WERI-Rb-1 (cell line): ENCODE data around the gene MRPL2.

Source experiments
- DNase-seq: peaks from one replicate; pipeline ENCODE4 v3.0.0-alpha.2; 2020
- H3K27ac ChIP-seq: fragments of 250-450 bp; sonication (Bioruptor Pico); 2 replicates; pipeline ENCODE4 v1.5.1; 2020; ENCODE audit warnings: mild to moderate bottlenecking, moderate library complexity
- H3K27me3 ChIP-seq: fragments of 250-450 bp; sonication (Bioruptor Pico); 2 replicates; pipeline ENCODE4 v1.5.1; 2021; ENCODE audit warnings: mild to moderate bottlenecking, low read depth, moderate library complexity; ENCODE audit not compliant: insufficient read depth, severe bottlenecking
- H3K36me3 ChIP-seq: fragments of 250-450 bp; sonication (Bioruptor Pico); 2 replicates; pipeline ENCODE4 v1.5.1; 2020; ENCODE audit warnings: mild to moderate bottlenecking, moderate library complexity
- H3K4me3 ChIP-seq: 2 replicates; pipeline ENCODE4 v1.5.1; 2011; ENCODE audit warnings: low read depth, mild to moderate bottlenecking, control low read depth, low read length
- H3K9me3 ChIP-seq: fragments of 250-450 bp; sonication (Bioruptor Pico); 2 replicates; pipeline ENCODE4 v1.5.1; 2021; ENCODE audit warnings: mild to moderate bottlenecking, moderate library complexity; ENCODE audit not compliant: severe bottlenecking
- CTCF ChIP-seq: IDR thresholded peaks from 2 replicates; pipeline ENCODE4 v1.5.1; 2011; ENCODE audit warnings: low read depth, mild to moderate bottlenecking, control low read depth, inconsistent platforms, low read length

The MRPL2 gene

GRCh38 chr6:43077333-43077809 is 18.1 kb upstream of the MRPL2 start:
- H3K27ac ChIP-seq, result peak overlapping the region; percentile 88
- peak overlapping the region; percentile 78 for H3K4me3 ChIP-seq
- peaks cover 28% of the 10 kb centered on the region for H3K36me3 ChIP-seq
- no peak for DNase-seq
- no peaks in the 10 kb centered on the region for H3K9me3 ChIP-seq
- TF ChIP-seq CTCF, result no peak
- no peaks in the 10 kb centered on the region for H3K27me3 ChIP-seq

- peak overlapping the region; percentile 88 for H3K27ac ChIP-seq
- DNase-seq, result peak; percentile 67
Measured at GRCh38 chr6:43076464-43077332, 17.5 kb upstream of the MRPL2 start.

GRCh38 chr6:43075670-43076463 is 16.6 kb upstream of the MRPL2 start, which contains the start of gene PTK7:
TSS of gene PTK7 (plus strand) at chr6:43076314. CDS start at chr6:43076489, 175 bp downstream.
- H3K4me3 ChIP-seq, result peak within 1 kb of the TSS; percentile 78
- no peaks in the 10 kb centered on the region for H3K9me3 ChIP-seq
- H3K27ac ChIP-seq, result peak within 1 kb of the TSS; percentile 88
- H3K36me3 ChIP-seq, result peaks cover 33% of the 10 kb centered on the region
- H3K27me3 ChIP-seq, result no peaks in the 10 kb centered on the region
- DNase-seq, result peak; percentile 95
- TF ChIP-seq CTCF, result no peak

More at GRCh38 chr6:43076464-43077332, 17.5 kb upstream of the MRPL2 start:
- Histone ChIP-seq H3K4me3 (peak overlapping the region; percentile 78), H3K36me3 (peaks cover 33% of the 10 kb centered on the region), H3K27me3 (no peaks in the 10 kb centered on the region), H3K9me3 (no peaks in the 10 kb centered on the region)
- no peak for TF ChIP-seq CTCF

GRCh38 chr6:43074847-43075669 is 15.8 kb upstream of the MRPL2 start:
- Histone ChIP-seq H3K9me3 (no peaks in the 10 kb centered on the region), H3K27ac (peak overlapping the region; percentile 34; the same call in 1 of the 2 replicates), H3K36me3 (peaks cover 37% of the 10 kb centered on the region), H3K4me3 (no peak overlapping the region), H3K27me3 (no peaks in the 10 kb centered on the region)
- DNase-seq, result no peak
- TF ChIP-seq CTCF, result no peak

- Histone ChIP-seq H3K27me3 (no peaks in the 10 kb centered on the region), H3K9me3 (no peaks in the 10 kb centered on the region), H3K4me3 (no peak overlapping the region), H3K36me3 (peaks cover 33% of the 10 kb centered on the region), H3K27ac (no peak overlapping the region)
- peak; percentile 67 for TF ChIP-seq CTCF
- DNase-seq, result peak; percentile 55
Measured at GRCh38 chr6:43070028-43070632, 10.9 kb upstream of the MRPL2 start.
